Right lobe of liver (tissue), 6 donors: ENCODE data around the gene GJA4. TPM values are rescaled to one million over a fixed set of nuclear protein-coding genes. Genes with fewer than 3 reads are reported as not detected.

Experiments
- ATAC-seq, 4 donors: fragments of 200-7000 bp; cut with Tn5 transposase; one replicate each; pipeline ENCODE4 v1.9.1; 2020; ENCODE audit warnings: mild to moderate bottlenecking in 4 of 4, moderate library complexity in 4 of 4
- DNase-seq, 3 donors: peaks; one replicate each; pipeline ENCODE4 v3.0.0-alpha.2; 2020
- H3K27ac ChIP-seq, 3 donors: fragments of 200-600 bp; one replicate each; pipeline ENCODE4 v1.8.0; 2022
- H3K27me3 ChIP-seq, 2 donors: fragments of 200-600 bp; one replicate each; pipeline ENCODE4 v1.8.0; 2022
- H3K36me3 ChIP-seq, 4 donors: fragments of 200-600 bp; sonication (generic) in 1 of 4; one replicate each; pipeline versions ENCODE4 v1.5.1 to v1.8.0; 2017 to 2022; ENCODE audit warnings: control low read depth in 1 of 4
- H3K4me1 ChIP-seq, 4 donors: fragments of 200-600 bp; sonication (generic) in 1 of 4; one replicate each; pipeline versions ENCODE4 v1.5.1 to v1.8.0; 2017 to 2022; ENCODE audit warnings: control low read depth in 1 of 4
- H3K4me3 ChIP-seq, 3 donors: fragments of 200-600 bp; one replicate each; pipeline ENCODE4 v1.8.0; 2022
- H3K9me3 ChIP-seq, 4 donors: fragments of 200-600 bp; sonication (generic) in 1 of 4; one replicate each; pipeline versions ENCODE4 v1.5.1 to v1.8.0; 2017 to 2022; ENCODE audit warnings: control low read depth in 1 of 4
- CTCF ChIP-seq, 4 donors: fragments of 200-600 bp in 3 of 4; fragments of 450-650 bp in 1 of 4; IDR thresholded peaks; one replicate each; pipeline versions ENCODE4 v1.5.1 to v1.8.0; 2016 to 2022; ENCODE audit warnings: antibody characterized with exemption in 4 of 4, mild to moderate bottlenecking in 2 of 4
- POLR2A ChIP-seq: fragments of 450-650 bp; IDR thresholded peaks from one replicate; pipeline ENCODE4 v1.6.1; 2017; ENCODE audit warnings: antibody characterized with exemption, mild to moderate bottlenecking
- WGBS: methylation state at CpG from one replicate; pipeline ENCODE4 v1.1.6; 2018; ENCODE audit warnings: low coverage, low lambda C conversion rate; ENCODE audit not compliant: insufficient coverage; ENCODE audit errors: missing lambda C conversion rate; 5-methylcytosine and 5-hydroxymethylcytosine counted together
- intact Hi-C, 2 donors: fragments of 100-400 bp; cut with DNase I; formaldehyde crosslinking; loops; one replicate each; pipeline versions ENCODE4 v1.11.2 to v1.14.1; 2022
- long read RNA-seq: library from polyadenylated mRNA; unstranded; transcript quantifications from one replicate; pipeline ENCODE4 v2.0.0, GENCODE V29; 2019
- total RNA-seq, 6 experiments: library from RNA; depleted of rRNA in 2 of 6; stranded (reverse); fragments of >200 nt in 2 of 6; fragmentation: NEBNext Ultra II Directional in 3 of 6; extraction: Animal tissue kit (Norgen Biotek cat#: 25700) in 3 of 6; gene quantifications; one replicate each; pipeline versions ENCODE4 v1.1.0 to v1.2.4, GENCODE V29; 2016 to 2023
- donor health status: DM: no; HTN: yes; CAD: no.
- donor health status: DM: no; HTN: no; CAD: no.
- donor health status: DM: no; HTN: no; CAD: no.
- donor health status: DM: no; HTN: yes; CAD: no.
- donor health status: DM: no; HTN: yes; CAD: no.

The GJA4 gene
- total RNA-seq = 10 to 100 TPM in 2 of 6 experiments, 1 to 10 TPM in 4; 4.3 to 21.8 (median 7.6) TPM
- long read RNA-seq, partial matches to known transcripts = 0 of 1 reads
- long read RNA-seq, other reads (novel, unspliced or antisense) = 0 of 1 reads

DNA sequence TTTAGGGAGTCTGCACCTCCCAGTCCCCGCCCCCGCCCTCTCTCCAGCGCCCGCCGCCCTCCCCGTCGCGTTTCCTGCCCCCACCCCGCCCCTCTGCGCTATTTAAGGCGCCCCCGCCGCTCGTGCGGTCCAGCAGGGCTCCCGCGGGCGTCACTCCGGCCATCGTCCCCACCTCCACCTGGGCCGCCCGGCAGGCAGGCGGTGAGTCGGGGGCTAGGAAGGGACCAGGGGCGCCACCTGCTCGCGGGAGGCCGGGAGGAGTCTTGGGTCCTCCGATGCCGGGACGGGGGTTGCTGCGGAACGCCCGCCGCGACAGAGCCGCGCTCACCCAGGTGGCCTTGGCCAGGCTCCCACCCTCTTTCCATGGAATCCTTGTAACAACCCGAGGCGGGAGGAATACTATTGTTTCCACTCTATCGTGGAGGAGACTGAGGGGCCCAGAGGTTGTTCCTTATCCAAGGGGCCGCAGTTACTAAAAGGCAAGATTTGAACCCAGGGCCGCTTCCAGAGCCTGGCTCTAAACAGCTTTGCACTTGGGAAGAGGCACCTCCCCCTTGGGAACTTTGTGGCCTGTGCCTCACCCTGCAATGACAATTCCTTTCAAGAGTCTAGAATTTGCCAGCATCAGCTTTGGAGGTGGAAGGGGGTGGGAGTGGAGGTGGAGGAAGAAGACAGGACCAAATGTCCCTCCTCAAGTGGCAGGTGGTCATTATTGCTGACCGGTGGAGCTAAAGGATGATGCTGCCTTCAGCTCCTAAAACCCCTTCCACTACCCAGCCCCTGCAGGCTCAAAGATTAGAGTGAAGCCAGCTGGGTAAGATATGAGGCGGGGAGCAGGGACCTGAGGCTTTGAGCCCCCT is at the start of gene GJA4:
TSS of gene GJA4 (plus strand) at position 132 of the 860 bp plus-strand sequence. CDS start 1,215 bp downstream, outside the sequence.
- TF ChIP-seq POLR2A (no peak), CTCF (IDR thresholded peaks at IDR 0.05) (no peak)
- intact Hi-C loops = loop anchor here in 1 of 2 donors (5.0 kb wide), 1 partner anchor 44 kb away; no protein-coding TSS in a partner anchor
- peak within 1 kb of the TSS; percentile 56 to 72 (median 64) for H3K27ac ChIP-seq
- H3K4me1 ChIP-seq = no peaks in the 10 kb centered on the region
- H3K27me3 ChIP-seq = no peaks in the 10 kb centered on the region
- H3K4me3 ChIP-seq = peak within 1 kb of the TSS; percentile 33 to 42 (median 39)
- 8% methylated on average over 10 of the region's 45 CpGs for WGBS
- H3K36me3 ChIP-seq = peaks cover 0 to 4% (median 0%) of the 10 kb centered on the region in 4 donors
- ATAC-seq (peak; percentile 18 to 43 (median 26)), DNase-seq (peak in 1 of 3 donors; percentile 50)
- H3K9me3 ChIP-seq = no peaks in the 10 kb centered on the region

DNA sequence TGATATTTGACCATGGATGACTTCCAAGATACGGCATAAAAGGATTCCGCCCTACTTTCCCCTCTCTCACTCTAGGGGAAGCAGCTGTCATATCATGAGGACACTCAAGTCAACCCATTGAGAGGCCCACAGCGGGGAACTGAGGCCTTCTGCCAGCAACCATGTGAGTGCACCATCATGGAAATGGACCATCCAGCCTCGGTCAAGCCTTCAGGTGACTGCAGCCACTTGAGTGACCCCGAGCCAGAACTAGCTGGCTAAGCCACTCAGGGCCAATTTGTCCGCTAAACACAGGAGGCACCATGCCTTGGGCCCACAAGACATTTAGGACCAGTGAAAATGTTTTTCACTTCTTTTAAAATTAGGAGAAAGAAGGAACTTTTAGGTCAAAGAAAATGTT is 49.0 kb upstream of the GJA4 start:
- ATAC-seq = no peak
- Histone ChIP-seq H3K36me3 (no peaks in the 10 kb centered on the region), H3K9me3 (no peaks in the 10 kb centered on the region), H3K27ac (no peak overlapping the region), H3K4me1 (no peaks in the 10 kb centered on the region), H3K27me3 (no peaks in the 10 kb centered on the region), H3K4me3 (no peak overlapping the region)
- TF ChIP-seq POLR2A (no peak), CTCF (IDR thresholded peaks at IDR 0.05) (no peak)
- intact Hi-C loops = no loop called here
- DNase-seq = no peak
- WGBS = 73% methylated on average over 2 of the region's 6 CpGs

- Histone ChIP-seq H3K27me3 (no peaks in the 10 kb centered on the region), H3K36me3 (no peaks in the 10 kb centered on the region), H3K4me1 (no peaks in the 10 kb centered on the region), H3K27ac (no peak overlapping the region), H3K9me3 (no peaks in the 10 kb centered on the region), H3K4me3 (no peak overlapping the region)
- TF ChIP-seq POLR2A (no peak), CTCF (IDR thresholded peaks at IDR 0.05) (no peak)
- DNase-seq (no peak), ATAC-seq (no peak)
- 45% methylated on average over 2 of the region's 3 CpGs for WGBS
- intact Hi-C loops = no loop called here
These were observed 47.9 kb upstream of the GJA4 start for GRCh38 chr1:34744851-34745250.

DNA sequence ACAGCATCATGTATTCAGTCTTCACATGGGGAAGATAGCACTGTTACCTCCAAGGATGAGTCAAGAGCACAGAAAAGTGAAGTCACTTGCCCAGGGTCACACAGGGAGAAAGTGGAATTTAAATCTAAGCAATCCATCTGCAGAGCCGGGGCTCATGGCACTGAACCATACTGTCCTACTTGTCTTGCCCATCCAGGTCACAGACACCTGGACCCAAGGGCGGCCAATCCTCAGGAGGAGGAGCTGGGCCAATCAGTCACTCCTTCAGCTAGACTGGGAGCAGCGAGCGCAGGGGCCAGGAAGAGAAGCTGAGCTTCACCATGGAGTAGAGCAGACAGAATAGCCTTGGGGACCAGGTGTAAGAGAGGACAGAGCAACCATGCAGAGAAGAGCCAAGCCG is 47.1 kb upstream of the GJA4 start:
- ATAC-seq = no peak
- TF ChIP-seq POLR2A = no peak
- TF ChIP-seq CTCF (IDR thresholded peaks at IDR 0.05) = no peak
- DNase-seq = no peak
- Histone ChIP-seq H3K4me3 (no peak overlapping the region), H3K27me3 (no peaks in the 10 kb centered on the region), H3K9me3 (no peaks in the 10 kb centered on the region), H3K27ac (no peak overlapping the region), H3K36me3 (no peaks in the 10 kb centered on the region), H3K4me1 (no peaks in the 10 kb centered on the region)
- WGBS = no CpG with 5 or more reads among the region's 5 CpGs
- intact Hi-C loops = no loop called here
